Measurements from ENCODE around the gene ANKRD12.

DNA sequence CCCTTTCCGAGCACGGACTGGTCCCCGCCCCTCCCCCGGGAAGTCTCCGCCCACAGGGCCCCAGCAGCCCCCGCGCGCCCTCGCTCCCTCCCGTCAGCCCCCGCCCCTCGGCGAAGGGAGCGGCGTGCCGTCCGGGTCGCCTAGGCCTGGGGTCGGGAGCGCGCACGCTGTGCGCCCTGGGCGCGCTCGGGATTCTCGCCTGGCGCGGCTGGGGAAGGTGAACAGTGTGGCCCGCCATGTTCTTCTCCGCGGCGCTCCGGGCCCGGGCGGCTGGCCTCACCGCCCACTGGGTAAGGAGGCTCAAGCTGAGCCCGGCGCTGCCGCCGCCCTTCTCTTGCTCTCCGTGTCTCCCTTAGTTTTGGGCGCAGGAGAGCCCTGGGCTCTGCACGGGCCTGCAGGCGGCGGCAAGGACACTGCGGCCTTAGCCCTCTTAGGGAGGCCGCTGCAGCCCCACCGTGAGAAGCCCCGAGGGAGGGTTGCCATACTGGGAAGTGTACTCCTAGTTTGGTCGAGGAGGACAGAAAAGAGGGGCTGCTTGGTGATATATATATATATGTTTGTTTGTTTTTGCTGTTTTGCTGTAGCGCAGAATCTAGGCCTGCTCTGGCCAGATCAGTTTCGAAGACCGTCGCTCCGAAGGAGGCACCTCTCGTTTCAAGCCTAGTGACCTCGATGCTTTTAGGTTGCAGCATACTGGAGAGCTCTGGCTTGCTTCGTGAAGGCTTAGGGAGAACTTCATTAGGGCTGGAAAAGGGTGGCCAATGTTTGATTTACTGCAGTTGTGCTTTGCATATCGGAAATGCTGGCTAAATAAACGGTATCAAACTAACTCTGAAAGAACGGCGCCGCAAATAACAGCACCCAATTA, 33.8 kb upstream of the ANKRD12 start, which contains the start of gene NDUFV2:
- TF ChIP-seq POLR2A (IDR thresholded peaks at IDR 0.05) (peak; percentile 89 to 90), EP300 (IDR thresholded peaks at IDR 0.05) (no peak)
- TF ChIP-seq, protein P1, sequence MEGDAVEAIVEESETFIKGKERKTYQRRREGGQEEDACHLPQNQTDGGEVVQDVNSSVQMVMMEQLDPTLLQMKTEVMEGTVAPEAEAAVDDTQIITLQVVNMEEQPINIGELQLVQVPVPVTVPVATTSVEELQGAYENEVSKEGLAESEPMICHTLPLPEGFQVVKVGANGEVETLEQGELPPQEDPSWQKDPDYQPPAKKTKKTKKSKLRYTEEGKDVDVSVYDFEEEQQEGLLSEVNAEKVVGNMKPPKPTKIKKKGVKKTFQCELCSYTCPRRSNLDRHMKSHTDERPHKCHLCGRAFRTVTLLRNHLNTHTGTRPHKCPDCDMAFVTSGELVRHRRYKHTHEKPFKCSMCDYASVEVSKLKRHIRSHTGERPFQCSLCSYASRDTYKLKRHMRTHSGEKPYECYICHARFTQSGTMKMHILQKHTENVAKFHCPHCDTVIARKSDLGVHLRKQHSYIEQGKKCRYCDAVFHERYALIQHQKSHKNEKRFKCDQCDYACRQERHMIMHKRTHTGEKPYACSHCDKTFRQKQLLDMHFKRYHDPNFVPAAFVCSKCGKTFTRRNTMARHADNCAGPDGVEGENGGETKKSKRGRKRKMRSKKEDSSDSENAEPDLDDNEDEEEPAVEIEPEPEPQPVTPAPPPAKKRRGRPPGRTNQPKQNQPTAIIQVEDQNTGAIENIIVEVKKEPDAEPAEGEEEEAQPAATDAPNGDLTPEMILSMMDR (IDR thresholded peaks at IDR 0.05): no peak

Measured in sigmoid colon (tissue), 4 donors.